Effector memory CD8-positive, alpha-beta T cell (primary cell): Measurements from ENCODE around the gene GRM8.
"Not testable (repeated sequence)": the region's sequence is repeated elsewhere in the genome, so short reads cannot be mapped to it uniquely, and the experiment has no call there.

ENCODE experiments used
- ATAC-seq: fragments of 150-1000 bp; cut with Tn5 transposase; replicated peaks from 2 replicates; pipeline ENCODE4 v1.10.0; 2021; ENCODE audit warnings: mild to moderate bottlenecking, moderate library complexity
- DNase-seq, 3 experiments: peaks; one replicate each; pipeline ENCODE4 v3.0.0; 2021
- H3K27ac Mint-ChIP-seq, 2 donors: one replicate each; pipeline ENCODE4 v1.8.0; 2022; ENCODE audit warnings: mild to moderate bottlenecking in 2 of 2, mixed read lengths in 2 of 2, moderate library complexity in 2 of 2
- H3K27me3 Mint-ChIP-seq, 2 donors: one replicate each; pipeline ENCODE4 v1.8.0; 2022; ENCODE audit warnings: mixed read lengths in 2 of 2
- H3K36me3 Mint-ChIP-seq: one replicate; pipeline ENCODE4 v1.8.0; 2022; ENCODE audit warnings: mild to moderate bottlenecking, moderate library complexity, mixed read lengths; ENCODE audit not compliant: insufficient read depth
- H3K4me1 Mint-ChIP-seq, 2 donors: one replicate each; pipeline ENCODE4 v1.8.0; 2022; ENCODE audit warnings: low read depth in 2 of 2, mixed read lengths in 2 of 2
- H3K4me3 Mint-ChIP-seq, 2 donors: one replicate each; pipeline ENCODE4 v1.8.0; 2022; ENCODE audit warnings: mild to moderate bottlenecking in 2 of 2, mixed read lengths in 2 of 2, moderate library complexity in 2 of 2
- H3K9me3 Mint-ChIP-seq, 2 donors: one replicate each; pipeline ENCODE4 v1.8.0; 2022; ENCODE audit warnings: mixed read lengths in 2 of 2

GRM8 gene

DNA sequence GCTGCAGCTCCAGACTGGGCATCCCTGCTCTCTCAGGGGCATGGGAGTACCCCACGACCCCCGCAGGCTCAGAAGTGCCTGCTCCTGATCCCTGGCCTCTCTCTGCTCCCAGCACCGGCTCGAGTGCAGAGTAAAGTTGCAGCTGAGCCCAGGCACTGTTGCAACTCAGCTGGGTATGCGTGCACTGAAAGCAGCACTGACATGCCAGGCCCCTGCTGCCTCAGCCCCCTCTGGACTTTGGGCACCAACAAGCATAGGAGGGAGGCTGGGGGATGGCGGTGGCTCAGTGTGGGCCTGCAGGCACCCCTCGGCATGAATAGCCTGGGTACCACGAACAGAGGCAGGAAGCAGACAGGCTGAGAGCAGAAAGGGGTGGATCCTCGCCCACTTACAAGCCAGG, 295.3 kb downstream of the GRM8 start:
- Mint-ChIP-seq H3K36me3 (no peaks in the 10 kb centered on the region), H3K27me3 (no peaks in the 10 kb centered on the region)
- no peak for DNase-seq

DNA sequence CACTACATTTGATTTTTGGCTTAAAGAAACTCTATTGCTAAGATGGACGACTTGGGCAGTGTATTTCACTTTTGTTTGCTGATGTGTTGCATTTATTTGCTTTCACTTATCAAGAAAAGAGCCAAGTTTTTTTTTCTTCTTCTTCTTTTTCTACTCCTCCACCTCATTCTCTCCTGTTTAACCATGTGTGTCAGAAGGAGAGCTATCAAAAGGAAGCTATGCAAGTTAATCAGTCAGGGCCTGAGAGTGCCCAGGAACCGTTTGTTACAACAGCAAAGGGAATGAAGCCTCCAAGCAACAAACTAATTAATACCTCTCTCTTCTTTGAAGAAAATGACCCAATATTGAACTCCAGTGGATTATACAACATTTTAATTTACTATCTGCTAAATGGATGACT, 299.3 kb downstream of the GRM8 start:
- no peaks in the 10 kb centered on the region for H3K9me3 Mint-ChIP-seq
- no peak overlapping the region for H3K4me3 Mint-ChIP-seq
- no peak overlapping the region for H3K27ac Mint-ChIP-seq
- H3K27me3 Mint-ChIP-seq: no peaks in the 10 kb centered on the region
- ATAC-seq: no peak
- H3K4me1 Mint-ChIP-seq: no peaks in the 10 kb centered on the region
- no peaks in the 10 kb centered on the region for H3K36me3 Mint-ChIP-seq
- no peak for DNase-seq

More for the DNA sequence above, 295.3 kb downstream of the GRM8 start:
- no peaks in the 10 kb centered on the region for H3K9me3 Mint-ChIP-seq
- ATAC-seq: no peak
- H3K4me1 Mint-ChIP-seq: no peaks in the 10 kb centered on the region
- no peak overlapping the region for H3K4me3 Mint-ChIP-seq
- no peak overlapping the region for H3K27ac Mint-ChIP-seq

DNA sequence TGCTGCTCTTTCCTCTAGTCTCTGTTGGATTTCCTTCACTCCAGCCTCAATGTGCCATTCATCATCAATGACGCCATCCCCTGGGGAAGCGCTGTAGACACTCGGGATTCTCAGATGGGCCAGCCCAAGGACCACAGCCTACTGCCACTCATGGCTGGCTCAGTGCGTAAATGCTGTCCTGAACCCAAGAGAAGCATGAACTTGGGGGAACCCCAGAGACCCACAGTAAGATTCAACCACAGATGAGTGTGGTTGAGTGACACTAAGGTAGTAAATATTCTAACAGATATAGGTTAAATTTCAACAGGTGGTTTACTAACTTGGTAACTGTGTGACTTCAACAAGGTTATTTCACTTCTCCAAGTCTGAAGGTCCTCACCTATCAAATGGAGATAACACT, 304.1 kb downstream of the GRM8 start:
- no peaks in the 10 kb centered on the region for H3K36me3 Mint-ChIP-seq
- DNase-seq (no peak), ATAC-seq (no peak)
- no peaks in the 10 kb centered on the region for H3K9me3 Mint-ChIP-seq
- H3K4me3 Mint-ChIP-seq: no peak overlapping the region
- no peaks in the 10 kb centered on the region for H3K4me1 Mint-ChIP-seq
- H3K27me3 Mint-ChIP-seq: no peaks in the 10 kb centered on the region
- H3K27ac Mint-ChIP-seq: no peak overlapping the region

DNA sequence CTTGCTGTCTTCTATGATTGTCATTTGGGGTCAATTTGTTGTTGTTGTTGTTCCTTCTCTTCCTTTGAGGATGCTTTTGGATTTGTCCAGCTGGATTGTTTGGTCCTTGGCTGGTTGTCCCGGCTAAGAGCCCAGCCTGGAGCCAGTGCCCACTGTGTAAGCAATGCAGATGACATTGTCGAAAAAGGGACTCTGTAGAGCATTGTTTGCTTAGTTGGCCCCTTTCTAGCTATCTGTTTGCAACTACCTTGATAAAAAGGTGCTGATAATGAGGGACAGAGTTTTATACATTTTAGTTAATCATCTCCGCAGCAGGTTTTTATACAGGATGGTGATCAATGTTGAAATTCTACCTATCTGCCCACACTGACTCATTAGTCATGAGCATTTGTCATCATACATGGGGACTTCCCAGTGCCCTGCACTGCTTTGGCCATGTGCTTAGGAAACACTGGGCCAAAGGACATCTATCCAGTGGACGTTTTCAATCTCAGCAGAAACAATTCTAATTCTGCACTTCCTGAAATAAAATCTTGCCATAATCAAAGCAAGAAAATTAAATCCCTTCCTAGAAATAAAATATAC, 311.9 kb downstream of the GRM8 start:
- Mint-ChIP-seq H3K9me3 (peaks cover 0 to 5% of the 10 kb centered on the region in 2 donors), H3K4me1 (no peaks in the 10 kb centered on the region), H3K27ac (no peak overlapping the region), H3K36me3 (no peaks in the 10 kb centered on the region), H3K4me3 (no peak overlapping the region), H3K27me3 (no peaks in the 10 kb centered on the region)
- ATAC-seq: no peak
- no peak for DNase-seq

- H3K4me3 Mint-ChIP-seq: no peak overlapping the region
- DNase-seq (no peak), ATAC-seq (no peak)
- H3K27me3 Mint-ChIP-seq: no peaks in the 10 kb centered on the region
- H3K4me1 Mint-ChIP-seq: no peaks in the 10 kb centered on the region
- no peaks in the 10 kb centered on the region for H3K36me3 Mint-ChIP-seq
- H3K27ac Mint-ChIP-seq: no peak overlapping the region
- H3K9me3 Mint-ChIP-seq: peaks cover 0 to 5% of the 10 kb centered on the region in 2 donors
Observed at GRCh38 chr7:126937171-126937570, 315.6 kb downstream of the GRM8 start.

- Mint-ChIP-seq H3K4me3 (no peak overlapping the region), H3K9me3 (peaks cover 0 to 2% of the 10 kb centered on the region in 2 donors), H3K27me3 (no peaks in the 10 kb centered on the region)
Observed at GRCh38 chr7:126931581-126931980, 321.2 kb downstream of the GRM8 start.

DNA sequence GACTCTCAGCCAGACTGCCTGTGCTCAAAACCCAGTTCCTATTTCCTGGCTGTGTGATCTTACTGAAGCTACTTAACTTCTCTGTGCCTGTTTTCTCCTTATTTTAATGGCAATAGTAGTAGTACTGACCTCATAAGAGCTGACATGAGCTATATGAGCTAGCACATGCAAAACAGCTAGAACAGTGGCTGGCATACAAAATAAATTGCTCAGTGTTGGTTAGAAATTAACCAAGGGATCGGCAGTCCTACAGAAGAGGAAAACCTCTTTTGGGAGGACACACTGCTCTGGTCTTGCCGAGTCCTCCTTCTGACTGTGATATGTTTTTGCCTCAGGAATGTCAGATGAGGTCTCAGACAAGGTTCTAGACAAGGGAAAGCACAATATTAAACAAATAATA, 322.6 kb downstream of the GRM8 start:
- no peak for DNase-seq

More at GRCh38 chr7:126931581-126931980, 321.2 kb downstream of the GRM8 start:
- Mint-ChIP-seq H3K27ac (no peak overlapping the region), H3K4me1 (no peaks in the 10 kb centered on the region), H3K36me3 (no peaks in the 10 kb centered on the region)
- DNase-seq: no peak
- no peak for ATAC-seq

DNA sequence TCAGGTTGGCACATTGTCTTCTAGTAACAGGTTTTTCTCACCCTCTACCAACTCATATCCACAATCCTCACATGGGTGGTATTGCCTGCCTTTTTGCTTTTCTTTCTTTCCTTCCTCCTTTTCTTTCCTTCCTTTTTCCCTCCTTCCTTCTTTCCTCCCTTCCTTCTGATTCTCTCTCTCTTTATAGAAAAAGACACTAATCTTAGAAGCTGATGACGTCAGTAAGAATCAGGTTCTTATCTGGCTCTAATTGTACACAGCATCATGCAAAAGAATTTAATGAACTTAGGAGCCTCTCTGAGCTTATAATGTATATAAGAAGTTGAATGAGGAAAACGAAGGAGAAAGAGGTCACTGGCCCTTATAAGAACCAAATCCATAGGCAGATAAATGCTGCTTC, 328.3 kb downstream of the GRM8 start:
- Mint-ChIP-seq H3K9me3 (peaks cover 0 to 6% of the 10 kb centered on the region in 2 donors), H3K4me1 (no peaks in the 10 kb centered on the region), H3K4me3 (no peak overlapping the region), H3K27me3 (no peaks in the 10 kb centered on the region), H3K36me3 (no peaks in the 10 kb centered on the region), H3K27ac (no peak overlapping the region)
- ATAC-seq (no peak), DNase-seq (no peak)

More for the DNA sequence above, 322.6 kb downstream of the GRM8 start:
- no peak overlapping the region for H3K27ac Mint-ChIP-seq
- H3K27me3 Mint-ChIP-seq: no peaks in the 10 kb centered on the region
- no peaks in the 10 kb centered on the region for H3K4me1 Mint-ChIP-seq
- H3K9me3 Mint-ChIP-seq: peaks cover 0 to 6% of the 10 kb centered on the region in 2 donors
- ATAC-seq: no peak
- no peaks in the 10 kb centered on the region for H3K36me3 Mint-ChIP-seq
- no peak overlapping the region for H3K4me3 Mint-ChIP-seq

- not testable (repeated sequence) for H3K36me3 Mint-ChIP-seq, H3K4me3 Mint-ChIP-seq, H3K9me3 Mint-ChIP-seq, H3K4me1 Mint-ChIP-seq, H3K27ac Mint-ChIP-seq, H3K27me3 Mint-ChIP-seq, ATAC-seq, DNase-seq
Observed at GRCh38 chr7:126911627-126912026, 341.1 kb downstream of the GRM8 start.

DNA sequence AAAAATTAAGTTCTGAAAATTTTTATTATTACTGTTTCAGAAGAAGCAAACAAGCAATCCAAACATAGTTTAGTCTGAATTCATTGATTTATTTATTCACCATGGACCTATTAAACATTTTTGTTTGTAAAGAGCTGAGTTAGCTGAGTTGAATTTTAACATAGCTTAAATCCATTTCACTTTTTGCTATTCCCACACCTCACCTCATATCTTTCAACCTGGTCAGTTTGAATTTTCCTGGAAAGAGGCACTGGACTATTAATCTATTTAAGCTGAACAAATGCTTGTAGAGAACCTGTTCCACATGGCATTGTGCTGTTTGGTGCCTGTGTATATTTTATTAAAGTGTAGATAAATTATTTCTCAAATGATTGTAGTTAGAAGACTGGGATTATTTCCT, 344.2 kb downstream of the GRM8 start:
- H3K9me3 Mint-ChIP-seq, ATAC-seq, H3K4me3 Mint-ChIP-seq, H3K4me1 Mint-ChIP-seq, H3K27me3 Mint-ChIP-seq, H3K27ac Mint-ChIP-seq, DNase-seq, H3K36me3 Mint-ChIP-seq: not testable (repeated sequence)

GRCh38 chr7:126907657-126908056, 345.1 kb downstream of the GRM8 start:
- not testable (repeated sequence) for ATAC-seq, H3K36me3 Mint-ChIP-seq, H3K27ac Mint-ChIP-seq, H3K4me3 Mint-ChIP-seq, DNase-seq, H3K27me3 Mint-ChIP-seq, H3K9me3 Mint-ChIP-seq, H3K4me1 Mint-ChIP-seq

DNA sequence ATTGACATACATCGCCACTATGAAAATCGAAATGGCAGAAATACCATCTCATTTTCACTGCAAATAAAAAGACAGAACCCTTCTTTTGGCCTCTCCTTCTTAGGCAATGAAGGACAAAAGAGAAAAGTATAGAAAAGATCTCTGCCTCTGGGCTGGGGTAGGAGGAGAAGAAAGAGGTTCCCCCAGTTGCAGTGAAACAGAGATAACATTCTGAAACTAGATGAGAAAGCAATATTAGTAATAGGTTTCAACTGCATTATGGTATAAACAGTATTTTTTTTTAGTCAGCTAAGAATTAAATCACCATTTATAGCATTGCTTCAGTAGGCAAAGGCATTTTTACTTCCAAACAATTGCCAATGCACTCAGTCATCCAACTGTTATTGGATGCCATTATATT, 347.5 kb downstream of the GRM8 start:
- H3K27ac Mint-ChIP-seq, H3K36me3 Mint-ChIP-seq, ATAC-seq, H3K4me1 Mint-ChIP-seq, H3K4me3 Mint-ChIP-seq, DNase-seq, H3K27me3 Mint-ChIP-seq, H3K9me3 Mint-ChIP-seq: not testable (repeated sequence)

DNA sequence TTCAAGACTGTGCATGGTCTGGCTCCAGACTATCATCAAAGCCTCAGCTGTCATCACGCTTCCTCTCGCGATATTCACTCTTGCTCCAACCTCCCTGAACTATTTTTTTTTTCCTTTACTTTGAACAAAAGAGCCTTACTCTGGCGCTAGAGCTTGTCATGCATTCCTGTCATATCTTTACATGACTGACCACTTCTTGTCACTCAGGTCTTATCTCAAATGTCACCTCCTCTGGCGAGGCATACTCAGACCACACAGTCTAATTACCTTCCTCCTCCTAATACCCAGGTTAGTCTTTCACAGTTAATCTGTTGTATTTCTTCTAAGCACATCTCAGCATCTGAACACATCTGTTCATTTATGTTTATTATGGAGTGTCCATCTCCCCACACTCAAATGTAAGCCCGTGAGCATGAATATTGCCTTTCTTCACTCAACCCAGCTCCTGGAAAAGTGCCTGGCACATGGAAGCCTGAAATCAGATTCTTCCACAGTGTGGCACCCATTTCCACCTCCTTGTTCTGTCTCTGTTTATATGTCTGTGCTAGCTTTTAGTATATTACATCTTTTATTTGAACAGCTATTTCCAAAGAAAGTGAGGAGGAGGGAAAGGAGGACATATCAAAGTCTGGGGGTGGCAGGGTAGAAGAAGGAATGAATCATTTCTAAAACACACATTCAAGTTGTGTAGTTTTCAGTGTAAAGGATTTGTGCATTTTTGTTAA, 351.5 kb downstream of the GRM8 start:
- H3K9me3 Mint-ChIP-seq, H3K27me3 Mint-ChIP-seq, H3K4me3 Mint-ChIP-seq, H3K27ac Mint-ChIP-seq, H3K4me1 Mint-ChIP-seq, H3K36me3 Mint-ChIP-seq, ATAC-seq, DNase-seq: not testable (repeated sequence)

DNA sequence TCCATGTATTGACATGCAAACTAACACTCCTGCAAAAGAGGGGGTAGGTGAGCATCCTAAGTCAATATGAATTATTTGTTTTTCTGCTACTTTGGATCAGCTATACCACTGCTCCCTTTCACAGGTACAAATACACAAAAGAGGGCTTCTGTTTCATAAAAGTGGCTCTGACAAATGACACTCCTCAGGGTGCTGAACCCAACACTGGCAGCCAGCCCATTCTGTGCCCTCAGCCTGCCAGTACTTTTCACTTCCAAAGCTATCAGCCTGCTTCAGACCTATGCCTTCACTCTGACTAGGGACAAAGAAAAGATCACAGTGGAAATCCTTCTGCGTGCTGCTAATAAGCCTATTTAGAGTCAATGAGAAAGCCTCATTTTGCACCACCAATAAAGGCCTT, 364.8 kb downstream of the GRM8 start:
- DNase-seq: not testable (repeated sequence)

More for the DNA sequence above, 364.8 kb downstream of the GRM8 start:
- H3K36me3 Mint-ChIP-seq, H3K4me3 Mint-ChIP-seq, H3K9me3 Mint-ChIP-seq, H3K4me1 Mint-ChIP-seq, H3K27ac Mint-ChIP-seq, H3K27me3 Mint-ChIP-seq, ATAC-seq: not testable (repeated sequence)
